HG02885 (cell line): ENCODE measurements around the gene TSPAN18.

Source experiments
- ATAC-seq: cut with Tn5 transposase; IDR thresholded peaks from one replicate; pipeline ENCODE4 v1.9.1; 2021; ENCODE audit warnings: mild to moderate bottlenecking; ENCODE audit not compliant: unreplicated experiment, poor library complexity

The TSPAN18 gene

GRCh38 chr11:44815917-44816456, 89.2 kb downstream of the TSPAN18 start:
- ATAC-seq = no peak

- no peak for ATAC-seq
Measured at GRCh38 chr11:44816761-44817160, 90.0 kb downstream of the TSPAN18 start.

GRCh38 chr11:44817207-44817949, 90.6 kb downstream of the TSPAN18 start:
- ATAC-seq = no peak

GRCh38 chr11:44818110-44818509, 91.3 kb downstream of the TSPAN18 start:
- ATAC-seq = no peak

GRCh38 chr11:44819346-44819745, 92.6 kb downstream of the TSPAN18 start:
- no peak for ATAC-seq

- no peak for ATAC-seq
Measured at GRCh38 chr11:44822369-44822768, 95.6 kb downstream of the TSPAN18 start.

- ATAC-seq = no peak
Measured at GRCh38 chr11:44823006-44823405, 96.2 kb downstream of the TSPAN18 start.

- ATAC-seq = no peak
Measured at GRCh38 chr11:44823868-44824267, 97.1 kb downstream of the TSPAN18 start.

GRCh38 chr11:44824300-44824704, 97.5 kb downstream of the TSPAN18 start:
- no peak for ATAC-seq

GRCh38 chr11:44825058-44825785, 98.5 kb downstream of the TSPAN18 start:
- ATAC-seq = no peak

- ATAC-seq = no peak
Measured at GRCh38 chr11:44826922-44827643, 100.3 kb downstream of the TSPAN18 start.

GRCh38 chr11:44828296-44828695, 101.5 kb downstream of the TSPAN18 start:
- ATAC-seq = no peak

- ATAC-seq = no peak
Measured at GRCh38 chr11:44829838-44830237, 103.1 kb downstream of the TSPAN18 start.

GRCh38 chr11:44831605-44832394, 105.0 kb downstream of the TSPAN18 start:
- ATAC-seq = no peak

GRCh38 chr11:44832452-44832851, 105.7 kb downstream of the TSPAN18 start:
- no peak for ATAC-seq

- ATAC-seq = no peak
Measured at GRCh38 chr11:44833221-44833876, 106.6 kb downstream of the TSPAN18 start.

- no peak for ATAC-seq
Measured at GRCh38 chr11:44833877-44834452, 107.2 kb downstream of the TSPAN18 start.

GRCh38 chr11:44834846-44835245, 108.1 kb downstream of the TSPAN18 start:
- no peak for ATAC-seq

GRCh38 chr11:44835296-44835695, 108.5 kb downstream of the TSPAN18 start:
- no peak for ATAC-seq
